Naive thymus-derived CD4-positive, alpha-beta T cell (primary cell): ENCODE data around the gene AOPEP. TPM values are rescaled to one million over a fixed set of nuclear protein-coding genes. Genes with fewer than 3 reads are reported as not detected.

Experiments
- ATAC-seq: fragments of 150-1000 bp; cut with Tn5 transposase; 2 replicates; pipeline ENCODE4 v1.10.0; 2021; ENCODE audit warnings: mild to moderate bottlenecking, moderate library complexity
- CTCF ChIA-PET: fragments of 350-600 bp; sonication (Branson Sonifier 250); formaldehyde crosslinking; loops from one replicate; lab custom pipeline; 2021; ENCODE audit warnings: antibody characterized with exemption; lab: Charles Lee
- POLR2A ChIA-PET: fragments of 350-600 bp; sonication (Branson Sonifier 250); formaldehyde crosslinking; loops from one replicate; lab custom pipeline; 2021; ENCODE audit warnings: antibody characterized with exemption, inconsistent platforms; lab: Charles Lee
- DNase-seq, 9 donors: peaks; one replicate each; pipeline versions ENCODE4 v3.0.0 to v3.0.0-alpha.2; 2020 to 2022; ENCODE audit warnings: mixed read lengths in 1 of 9
- H3K27ac ChIP-seq: one replicate; pipeline ENCODE4 v1.7.0; 2013; ENCODE audit warnings: mild to moderate bottlenecking, low read depth, low read length, moderate library complexity
- H3K27me3 ChIP-seq, 2 donors: one replicate each; pipeline ENCODE4 v1.7.0; 2013; ENCODE audit warnings: low read length in 2 of 2, mild to moderate bottlenecking in 2 of 2, moderate library complexity in 2 of 2; ENCODE audit not compliant: control insufficient read depth in 2 of 2, insufficient read depth in 2 of 2
- H3K36me3 ChIP-seq, 3 experiments: 1 replicate in 2 of 3; 2 replicates in 1 of 3; pipeline ENCODE4 v1.7.0; 2013; ENCODE audit warnings: low read length in 3 of 3, mild to moderate bottlenecking in 3 of 3, moderate library complexity in 1 of 3; ENCODE audit not compliant: insufficient read depth in 3 of 3, control insufficient read depth in 2 of 3
- H3K4me1 ChIP-seq, 2 donors: one replicate each; pipeline ENCODE4 v1.7.0; 2013; ENCODE audit warnings: low read length in 2 of 2, mild to moderate bottlenecking in 2 of 2, moderate library complexity in 1 of 2; ENCODE audit not compliant: control insufficient read depth in 2 of 2, insufficient read depth in 2 of 2
- H3K4me3 ChIP-seq: 2 replicates; pipeline ENCODE4 v1.7.0; 2013; ENCODE audit warnings: mild to moderate bottlenecking, low read length
- H3K9me3 ChIP-seq, 3 experiments: 1 replicate in 2 of 3; 2 replicates in 1 of 3; pipeline ENCODE4 v1.7.0; 2013; ENCODE audit warnings: low read length in 3 of 3; ENCODE audit not compliant: control insufficient read depth in 2 of 3
- H3K27ac Mint-ChIP-seq, 9 donors: one replicate each; pipeline ENCODE4 v1.8.0; 2020 to 2022; ENCODE audit warnings: mixed read lengths in 9 of 9, mild to moderate bottlenecking in 8 of 9, moderate library complexity in 5 of 9, inconsistent platforms in 2 of 9
- H3K27me3 Mint-ChIP-seq, 5 donors: one replicate each; pipeline ENCODE4 v1.8.0; 2021 to 2022; ENCODE audit warnings: mixed read lengths in 5 of 5, mild to moderate bottlenecking in 1 of 5
- H3K36me3 Mint-ChIP-seq, 5 donors: one replicate each; pipeline ENCODE4 v1.8.0; 2020 to 2022; ENCODE audit warnings: mixed read lengths in 5 of 5, mild to moderate bottlenecking in 3 of 5, inconsistent platforms in 1 of 5
- H3K4me1 Mint-ChIP-seq, 7 donors: one replicate each; pipeline ENCODE4 v1.8.0; 2020 to 2022; ENCODE audit warnings: mixed read lengths in 7 of 7, mild to moderate bottlenecking in 3 of 7, inconsistent platforms in 1 of 7
- H3K4me3 Mint-ChIP-seq, 10 donors: one replicate each; pipeline ENCODE4 v1.8.0; 2020 to 2022; ENCODE audit warnings: mild to moderate bottlenecking in 10 of 10, mixed read lengths in 10 of 10, moderate library complexity in 6 of 10, inconsistent platforms in 2 of 10
- H3K9me3 Mint-ChIP-seq, 11 donors: one replicate each; pipeline ENCODE4 v1.8.0; 2020 to 2022; ENCODE audit warnings: mixed read lengths in 11 of 11, mild to moderate bottlenecking in 4 of 11, inconsistent platforms in 1 of 11, moderate library complexity in 1 of 11
- intact Hi-C, 2 donors: fragments of 100-400 bp; cut with micrococcal nuclease; formaldehyde crosslinking; loops; one replicate each; pipeline ENCODE4 v1.15.1; 2023
- polyA plus RNA-seq, 2 donors: library from polyadenylated mRNA; unstranded; fragments of 300-500 nt; fragmentation: Illumina TruSeq; gene quantifications; one replicate each; pipeline ENCODE4 v1.2.3, GENCODE V29; 2021
- total RNA-seq, 6 experiments: library from RNA in 5 of 6; stranded (reverse) in 5 of 6; gene quantifications; 1 replicate in 5 of 6; 2 replicates in 1 of 6; pipeline ENCODE4 v1.2.3 and lab custom pipeline; 2021 to 2026

The AOPEP gene
- total and polyA plus RNA-seq, 7 experiments from 2014 or later = 5.7 to 19.0 (median 13.6) TPM

GRCh38 chr9:94819161-94819687, 92.7 kb downstream of the AOPEP start:
- H3K9me3 ChIP-seq = no peaks in the 10 kb centered on the region
- ChIA-PET POLR2A (interaction anchor here (0.5 kb wide), 1 partner anchor 29 kb away, joined by 3 read pairs; no protein-coding TSS in a partner anchor), CTCF (no interaction called here)
- ATAC-seq (no peak), DNase-seq (no peak)
- Mint-ChIP-seq H3K36me3 (peaks cover 1 to 46% (median 21%) of the 10 kb centered on the region in 5 donors), H3K4me3 (no peak overlapping the region), H3K27ac (no peak overlapping the region), H3K4me1 (peaks cover 0 to 12% (median 0%) of the 10 kb centered on the region in 7 donors), H3K27me3 (no peaks in the 10 kb centered on the region), H3K9me3 (no peaks in the 10 kb centered on the region)
- H3K27ac ChIP-seq = no peak overlapping the region
- peaks cover 0 to 3% (median 0%) of the 10 kb centered on the region in 3 experiments for H3K36me3 ChIP-seq
- H3K4me1 ChIP-seq = no peaks in the 10 kb centered on the region
- H3K27me3 ChIP-seq = no peaks in the 10 kb centered on the region
- intact Hi-C loops = no loop called here
- no peak overlapping the region for H3K4me3 ChIP-seq

DNA sequence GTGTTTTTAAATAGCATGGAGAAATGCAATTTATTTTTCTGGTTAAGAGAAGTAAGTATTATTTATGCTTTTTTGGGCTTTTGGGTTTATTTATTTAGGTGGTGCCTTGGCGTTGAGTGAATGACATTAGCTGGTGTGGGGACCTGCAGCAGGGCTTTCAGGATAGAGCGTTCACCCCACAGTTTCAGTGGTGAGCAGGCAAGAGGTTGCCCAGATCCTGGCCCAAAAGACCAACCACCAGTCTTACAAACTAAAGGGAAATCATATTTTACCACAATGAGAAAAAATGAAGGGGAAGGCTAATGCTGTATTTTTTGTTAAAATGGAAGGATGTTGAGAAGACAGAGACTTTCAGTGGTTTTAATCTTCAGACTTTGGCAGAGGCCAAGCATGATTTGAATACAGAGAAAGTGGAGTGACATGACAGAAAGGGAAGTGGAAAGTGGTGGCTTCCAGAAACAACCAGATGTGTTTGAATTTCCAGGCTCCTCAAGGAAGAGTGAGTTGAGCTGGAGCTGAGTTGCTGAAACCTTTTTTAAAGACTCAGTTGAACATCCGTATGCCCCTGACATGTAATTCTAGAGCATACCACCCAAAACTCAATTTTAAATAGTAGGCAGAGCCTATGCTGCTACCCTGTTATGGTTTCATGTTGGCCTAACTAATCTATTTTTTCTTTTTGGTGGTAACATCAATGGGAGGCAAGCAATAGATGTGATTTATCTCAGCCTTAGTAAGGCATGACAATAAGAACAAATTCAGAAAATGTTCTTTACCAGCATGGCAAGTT, 94.8 kb downstream of the AOPEP start:
- no peak overlapping the region for H3K4me3 ChIP-seq
- no peak for DNase-seq
- intact Hi-C loops = no loop called here
- H3K27ac ChIP-seq = no peak overlapping the region
- ATAC-seq = no peak
- Mint-ChIP-seq H3K4me1 (peaks cover 0 to 12% (median 0%) of the 10 kb centered on the region in 7 donors), H3K36me3 (peaks cover 5 to 50% (median 23%) of the 10 kb centered on the region in 5 donors), H3K27me3 (no peaks in the 10 kb centered on the region), H3K9me3 (no peaks in the 10 kb centered on the region), H3K27ac (no peak overlapping the region), H3K4me3 (no peak overlapping the region)
- H3K36me3 ChIP-seq = peaks cover 0 to 4% (median 0%) of the 10 kb centered on the region in 3 experiments
- ChIA-PET CTCF (no interaction called here), POLR2A (no interaction called here)
- H3K9me3 ChIP-seq = no peaks in the 10 kb centered on the region
- no peaks in the 10 kb centered on the region for H3K4me1 ChIP-seq
- no peaks in the 10 kb centered on the region for H3K27me3 ChIP-seq

- Mint-ChIP-seq H3K9me3 (no peaks in the 10 kb centered on the region), H3K4me1 (peaks cover 0 to 14% (median 3%) of the 10 kb centered on the region in 7 donors), H3K36me3 (peaks cover 10 to 49% (median 33%) of the 10 kb centered on the region in 5 donors), H3K4me3 (no peak overlapping the region), H3K27me3 (no peaks in the 10 kb centered on the region), H3K27ac (no peak overlapping the region)
- H3K36me3 ChIP-seq = peaks cover 0 to 7% (median 0%) of the 10 kb centered on the region in 3 experiments
- H3K27me3 ChIP-seq = no peaks in the 10 kb centered on the region
- H3K4me1 ChIP-seq = no peaks in the 10 kb centered on the region
- H3K27ac ChIP-seq = no peak overlapping the region
- intact Hi-C loops = no loop called here
- H3K4me3 ChIP-seq = no peak overlapping the region
- ChIA-PET CTCF (no interaction called here), POLR2A (no interaction called here)
- ATAC-seq (no peak), DNase-seq (no peak)
- H3K9me3 ChIP-seq = no peaks in the 10 kb centered on the region
Observed at GRCh38 chr9:94822273-94822672, 95.8 kb downstream of the AOPEP start.

DNA sequence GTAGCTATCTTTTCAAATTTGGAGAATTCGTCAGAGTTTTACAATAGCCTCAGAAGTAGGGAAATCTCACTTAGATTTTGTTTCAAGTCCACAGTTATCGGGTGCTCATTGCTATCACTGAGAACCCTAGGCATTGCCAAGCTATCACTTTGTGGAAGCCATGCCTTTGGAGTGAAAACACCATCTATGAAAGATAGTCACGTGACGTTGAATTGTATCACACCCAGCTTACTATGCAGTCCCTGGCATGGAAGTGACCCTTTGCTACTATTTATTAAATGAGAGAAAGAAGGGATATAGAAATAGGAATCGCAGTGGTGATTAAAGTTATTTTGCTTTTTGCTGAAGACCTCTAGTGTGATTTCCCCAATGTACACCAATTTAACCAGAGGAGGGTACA, 97.2 kb downstream of the AOPEP start:
- no peaks in the 10 kb centered on the region for H3K9me3 Mint-ChIP-seq
- Histone ChIP-seq H3K4me3 (no peak overlapping the region), H3K27me3 (no peaks in the 10 kb centered on the region), H3K9me3 (no peaks in the 10 kb centered on the region), H3K36me3 (peaks cover 0 to 7% (median 0%) of the 10 kb centered on the region in 3 experiments), H3K27ac (no peak overlapping the region), H3K4me1 (no peaks in the 10 kb centered on the region)
- no peak for ATAC-seq
- no peak for DNase-seq
- ChIA-PET CTCF (no interaction called here), POLR2A (no interaction called here)
- peaks cover 0 to 14% (median 3%) of the 10 kb centered on the region in 7 donors for H3K4me1 Mint-ChIP-seq
- intact Hi-C loops = no loop called here
- H3K4me3 Mint-ChIP-seq = no peak overlapping the region
- H3K27me3 Mint-ChIP-seq = no peaks in the 10 kb centered on the region
- no peak overlapping the region for H3K27ac Mint-ChIP-seq
- peaks cover 10 to 57% (median 33%) of the 10 kb centered on the region in 5 donors for H3K36me3 Mint-ChIP-seq

- POLR2A ChIA-PET = interaction anchor here (0.6 kb wide), 1 partner anchor 1984 kb away, joined by 3 read pairs; no protein-coding TSS in a partner anchor
- peaks cover 0 to 7% (median 0%) of the 10 kb centered on the region in 3 experiments for H3K36me3 ChIP-seq
- H3K9me3 ChIP-seq = no peaks in the 10 kb centered on the region
- CTCF ChIA-PET = no interaction called here
- Mint-ChIP-seq H3K4me3 (no peak overlapping the region), H3K27me3 (no peaks in the 10 kb centered on the region), H3K9me3 (no peaks in the 10 kb centered on the region), H3K4me1 (peaks cover 0 to 14% (median 3%) of the 10 kb centered on the region in 7 donors), H3K27ac (no peak overlapping the region), H3K36me3 (peaks cover 10 to 53% (median 27%) of the 10 kb centered on the region in 5 donors)
- intact Hi-C loops = no loop called here
- DNase-seq (no peak), ATAC-seq (no peak)
- H3K27me3 ChIP-seq = no peaks in the 10 kb centered on the region
- H3K4me3 ChIP-seq = no peak overlapping the region
- no peak overlapping the region for H3K27ac ChIP-seq
- no peaks in the 10 kb centered on the region for H3K4me1 ChIP-seq
Observed at GRCh38 chr9:94824411-94824810, 97.9 kb downstream of the AOPEP start.

DNA sequence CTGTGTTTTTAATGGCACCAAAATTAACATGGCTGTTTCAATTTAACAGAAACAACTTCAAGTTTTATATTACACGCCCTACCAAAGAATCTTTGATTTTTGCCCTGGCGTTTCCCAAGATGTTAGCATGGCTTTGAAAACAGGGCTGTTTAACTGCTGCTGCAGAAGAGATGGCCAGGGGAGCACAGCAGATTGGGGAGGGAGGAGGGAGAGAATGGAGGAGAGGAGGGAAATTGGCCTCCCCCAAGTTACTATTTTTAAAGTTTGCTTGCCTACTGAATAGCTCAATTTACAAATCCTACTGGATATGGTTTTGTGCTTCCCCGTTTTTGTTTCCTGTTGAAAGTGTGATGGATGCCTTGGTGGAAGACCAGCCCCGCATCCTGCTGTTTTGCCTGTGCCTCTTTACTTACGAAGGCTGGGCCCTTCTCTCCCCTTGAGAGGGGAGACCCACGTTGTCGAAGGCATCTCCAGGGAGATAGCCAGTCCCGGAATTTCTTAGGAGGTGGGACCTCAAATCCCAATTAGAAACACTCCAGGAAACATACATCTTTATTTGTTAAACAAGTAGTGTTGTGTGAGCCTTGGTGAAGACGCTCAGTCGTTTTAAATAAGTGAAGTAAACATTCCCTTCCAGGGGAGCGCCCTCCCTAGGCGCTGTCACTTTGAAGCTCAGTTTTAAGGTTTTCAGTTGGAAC, 98.6 kb downstream of the AOPEP start:
- ChIA-PET CTCF (no interaction called here), POLR2A (interaction anchor here (0.7 kb wide), 1 partner anchor 37 kb away, joined by 3 read pairs; no protein-coding TSS in a partner anchor)
- H3K36me3 ChIP-seq = peaks cover 0 to 7% (median 0%) of the 10 kb centered on the region in 3 experiments
- Mint-ChIP-seq H3K27ac (no peak overlapping the region), H3K36me3 (peaks cover 10 to 56% (median 26%) of the 10 kb centered on the region in 5 donors), H3K9me3 (no peaks in the 10 kb centered on the region), H3K4me1 (peaks cover 0 to 15% (median 3%) of the 10 kb centered on the region in 7 donors), H3K4me3 (no peak overlapping the region), H3K27me3 (no peaks in the 10 kb centered on the region)
- ATAC-seq = no peak
- no peak overlapping the region for H3K4me3 ChIP-seq
- H3K9me3 ChIP-seq = no peaks in the 10 kb centered on the region
- no peak for DNase-seq
- no peaks in the 10 kb centered on the region for H3K4me1 ChIP-seq
- H3K27ac ChIP-seq = no peak overlapping the region
- intact Hi-C loops = no loop called here
- H3K27me3 ChIP-seq = no peaks in the 10 kb centered on the region
